GM19467 (cell line): Measurements from ENCODE around the gene CDKL1.
"Not testable (repeated sequence)": the region's sequence is repeated elsewhere in the genome, so short reads cannot be mapped to it uniquely, and the experiment has no call there.

Experiments
- ATAC-seq: cut with Tn5 transposase; IDR thresholded peaks from one replicate; pipeline ENCODE4 v1.9.1; 2021; ENCODE audit warnings: mild to moderate bottlenecking, moderate library complexity; ENCODE audit not compliant: unreplicated experiment

CDKL1 gene

DNA sequence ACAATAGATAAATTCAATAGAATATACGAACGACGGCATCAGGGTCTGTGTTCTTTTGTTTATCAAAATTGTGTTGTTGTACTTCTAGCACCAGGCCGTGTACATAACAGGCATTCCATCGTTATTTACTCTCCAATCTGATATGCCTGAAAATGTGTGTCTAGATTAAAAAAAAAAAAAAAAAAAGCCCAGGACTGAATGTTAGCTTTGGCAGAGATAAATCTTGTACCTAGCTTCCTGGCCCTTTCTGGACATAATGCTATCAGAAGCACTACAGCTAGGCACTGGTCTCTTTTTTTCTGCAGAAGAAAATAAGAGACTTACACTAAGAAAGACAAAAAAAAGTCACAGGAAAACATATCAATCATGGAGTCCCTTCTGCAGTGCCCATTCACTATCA is 37.0 kb downstream of the CDKL1 start:
- ATAC-seq: no peak

DNA sequence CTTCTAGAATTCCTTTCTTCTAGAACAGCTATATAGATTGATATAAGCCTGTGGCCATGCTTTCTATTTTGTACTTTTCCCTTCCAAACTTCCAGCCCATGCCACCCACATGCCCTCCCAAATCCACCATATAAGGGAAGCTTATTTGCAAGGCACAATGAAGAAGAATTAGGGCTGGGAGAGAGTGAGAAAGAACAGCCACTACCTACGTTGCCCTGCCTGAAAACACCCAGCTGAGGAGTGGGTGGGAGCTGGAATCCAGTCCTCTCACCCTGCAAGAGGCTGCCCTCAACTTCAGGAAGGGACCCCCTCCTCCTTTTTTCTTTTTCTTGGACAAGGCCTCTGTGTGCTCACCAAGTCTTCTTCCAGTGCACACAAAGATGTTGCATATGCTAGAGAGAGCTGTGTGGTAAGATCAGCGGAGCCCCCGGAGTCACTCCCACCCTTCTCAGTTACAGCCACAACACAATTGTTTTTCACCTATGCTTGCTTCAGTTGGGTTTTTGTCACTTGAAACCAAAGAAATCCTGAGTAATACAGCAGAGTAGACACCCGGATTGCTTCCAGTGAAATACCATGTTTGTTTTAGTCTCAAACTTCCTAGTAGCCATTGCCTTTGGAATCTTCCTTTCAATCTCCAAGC is 38.8 kb downstream of the CDKL1 start:
- no peak for ATAC-seq

DNA sequence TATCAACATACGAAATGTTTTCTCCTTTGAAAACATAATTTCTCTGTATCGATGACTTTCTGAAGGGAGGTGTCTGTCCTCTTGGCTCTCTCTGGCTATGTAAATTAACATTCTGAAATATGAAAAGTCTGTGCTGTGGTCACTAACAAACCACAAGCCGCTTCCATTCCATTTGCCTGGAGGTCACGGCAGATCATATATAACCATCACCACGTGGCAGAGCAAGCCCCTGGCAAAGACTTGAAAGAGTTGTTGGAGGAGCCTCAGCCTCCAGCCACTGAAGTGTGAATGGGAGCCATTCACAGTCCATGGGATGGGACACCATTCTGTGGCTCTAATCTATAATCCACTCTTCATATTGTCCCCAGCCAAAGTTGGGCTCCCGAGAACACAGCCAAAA is 39.6 kb downstream of the CDKL1 start:
- ATAC-seq: no peak

DNA sequence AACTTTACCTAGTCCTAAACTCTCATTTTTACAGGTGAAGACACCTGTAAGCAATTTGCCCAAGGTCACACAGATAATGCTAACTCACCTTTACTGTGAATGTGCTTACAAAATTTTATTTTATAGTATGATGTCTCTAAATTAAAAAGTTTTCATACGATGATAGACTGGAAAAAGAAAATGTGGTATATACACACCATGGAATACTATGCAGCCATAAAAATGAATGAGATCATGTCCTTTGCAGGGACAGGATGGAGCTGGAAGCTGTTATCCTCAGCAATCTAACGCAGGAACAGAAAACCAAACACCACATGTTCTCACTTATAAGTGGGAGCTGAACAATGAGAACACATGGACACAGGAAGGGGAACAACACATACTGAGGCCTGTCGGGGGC is 40.4 kb downstream of the CDKL1 start:
- not testable (repeated sequence) for ATAC-seq

DNA sequence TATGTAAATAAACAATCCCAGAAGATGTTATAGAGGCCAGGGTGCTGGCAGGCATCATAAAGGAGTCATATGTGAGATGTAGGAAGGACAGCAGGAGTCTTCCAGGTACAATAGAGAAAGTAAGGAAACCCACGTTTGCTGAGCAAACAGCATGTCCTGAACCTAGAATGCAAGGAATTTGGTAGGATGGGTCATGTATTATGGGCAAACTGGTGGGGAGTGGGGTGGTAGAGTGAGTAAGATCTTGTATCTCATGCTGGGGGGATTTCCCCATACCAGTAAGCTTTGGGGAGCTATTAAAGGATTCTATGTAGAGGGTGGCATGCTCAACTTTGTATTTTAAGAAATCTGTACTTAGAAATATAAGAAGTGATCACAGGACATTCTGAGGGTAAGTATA is 41.0 kb downstream of the CDKL1 start:
- no peak for ATAC-seq

DNA sequence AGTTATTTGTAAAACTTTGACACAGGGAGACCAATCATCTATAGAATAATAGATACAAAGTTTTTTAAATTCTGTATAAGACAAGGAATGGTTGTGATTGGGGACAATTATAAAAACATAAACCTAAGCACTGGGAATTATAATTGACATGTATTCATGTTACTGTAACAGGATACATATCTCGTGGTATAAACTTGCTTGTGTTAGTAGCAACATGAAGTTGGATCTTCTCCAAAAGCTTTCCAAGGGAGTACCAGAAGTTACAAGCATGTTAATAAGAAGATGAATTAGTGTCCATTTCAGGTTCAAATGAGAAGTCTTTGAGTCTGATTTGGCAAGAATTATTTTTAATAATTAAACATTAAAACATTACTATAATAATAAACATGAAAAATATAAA is 42.2 kb downstream of the CDKL1 start:
- no peak for ATAC-seq

DNA sequence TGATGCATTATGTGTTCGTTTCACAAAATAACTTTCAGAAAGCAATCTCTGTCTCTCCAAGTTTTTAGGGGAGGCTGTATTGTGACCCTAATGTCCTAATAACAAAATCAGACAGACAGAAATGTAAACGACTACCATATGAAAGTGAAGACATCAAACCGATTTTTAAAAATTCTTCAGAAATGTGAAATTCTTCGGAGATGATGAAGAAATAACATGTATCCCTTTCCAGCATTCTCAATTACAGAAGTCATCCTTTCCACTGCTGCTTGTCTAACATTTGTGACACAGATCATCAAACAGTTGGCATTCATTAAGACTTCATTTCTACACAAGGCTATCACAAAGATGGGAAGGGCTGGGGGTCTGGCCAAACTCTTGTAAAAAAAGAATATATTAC is 43.6 kb downstream of the CDKL1 start:
- ATAC-seq: no peak

DNA sequence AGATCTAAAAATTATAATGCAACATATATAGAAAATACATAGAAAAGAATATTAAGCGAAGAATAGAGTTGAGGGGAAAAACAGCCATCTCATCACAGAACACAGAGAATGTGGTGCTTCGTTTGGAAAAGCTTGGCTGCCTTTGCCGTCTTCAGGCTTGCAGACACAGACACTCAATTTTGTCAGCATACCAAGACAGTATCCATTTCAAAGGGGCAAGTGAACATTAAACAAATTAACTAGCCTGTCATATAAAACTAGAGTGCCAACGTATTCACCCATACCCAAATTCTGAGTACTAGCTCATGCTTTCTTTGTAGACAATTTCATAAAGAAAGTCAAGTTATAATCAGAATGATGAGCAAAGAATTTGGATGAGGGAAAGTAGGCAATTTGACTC is 44.1 kb downstream of the CDKL1 start:
- no peak for ATAC-seq

DNA sequence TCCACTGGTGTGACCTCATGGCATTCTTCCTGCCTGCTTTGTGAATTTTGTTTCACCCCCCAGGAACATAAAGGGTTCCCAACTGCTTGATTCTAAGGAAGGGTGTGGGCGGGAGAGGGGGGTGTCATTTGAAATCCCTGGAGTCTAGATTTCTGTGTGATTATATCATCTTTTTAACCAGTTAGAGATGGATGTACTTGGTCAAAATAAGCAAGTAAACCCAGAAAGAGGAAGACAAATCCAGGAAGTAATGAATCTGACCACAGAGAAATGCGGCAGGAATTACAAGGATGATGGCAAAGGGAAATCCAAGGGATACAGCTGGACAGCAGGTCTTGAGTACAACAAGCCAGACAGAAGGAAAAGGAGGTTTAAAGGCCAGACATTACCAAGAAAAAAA is 45.7 kb downstream of the CDKL1 start:
- ATAC-seq: no peak

DNA sequence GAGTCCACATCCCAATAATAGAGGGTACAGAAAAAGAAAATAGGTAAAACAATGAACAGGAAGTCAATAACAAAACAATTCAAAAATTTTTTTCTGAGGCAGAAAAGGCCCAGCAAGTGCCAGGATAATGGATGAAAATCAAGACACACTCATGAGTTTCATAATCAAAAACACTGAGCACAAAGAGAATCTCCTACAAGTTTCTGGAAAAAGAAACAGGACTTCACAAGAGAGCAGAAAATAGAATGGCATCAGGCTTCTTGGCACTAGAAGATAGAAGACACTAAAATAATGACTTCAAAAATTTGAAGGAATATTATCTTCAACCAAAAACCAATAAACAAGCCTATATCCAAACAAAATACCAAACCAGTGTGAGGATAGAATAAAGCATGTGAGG is 47.7 kb downstream of the CDKL1 start:
- ATAC-seq: no peak

DNA sequence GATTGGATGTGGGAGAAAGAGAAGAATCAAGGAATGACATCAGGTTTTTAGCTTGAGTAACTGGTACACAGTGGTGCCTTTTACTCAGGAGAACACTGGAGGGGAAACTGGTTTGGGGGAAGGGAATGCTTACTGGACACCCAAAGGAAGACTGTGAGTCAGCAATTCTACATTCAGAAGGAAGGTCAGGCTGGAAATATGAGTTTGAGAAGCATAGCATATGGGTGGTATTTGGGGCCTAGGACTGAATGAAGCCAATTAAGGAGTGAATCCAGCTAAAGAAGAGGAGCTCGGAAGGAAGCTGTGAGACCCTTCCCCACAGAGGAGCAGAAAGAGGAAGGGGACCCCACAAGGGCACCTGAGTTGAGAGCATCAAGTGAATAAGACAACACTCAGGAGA is 49.2 kb downstream of the CDKL1 start:
- no peak for ATAC-seq

DNA sequence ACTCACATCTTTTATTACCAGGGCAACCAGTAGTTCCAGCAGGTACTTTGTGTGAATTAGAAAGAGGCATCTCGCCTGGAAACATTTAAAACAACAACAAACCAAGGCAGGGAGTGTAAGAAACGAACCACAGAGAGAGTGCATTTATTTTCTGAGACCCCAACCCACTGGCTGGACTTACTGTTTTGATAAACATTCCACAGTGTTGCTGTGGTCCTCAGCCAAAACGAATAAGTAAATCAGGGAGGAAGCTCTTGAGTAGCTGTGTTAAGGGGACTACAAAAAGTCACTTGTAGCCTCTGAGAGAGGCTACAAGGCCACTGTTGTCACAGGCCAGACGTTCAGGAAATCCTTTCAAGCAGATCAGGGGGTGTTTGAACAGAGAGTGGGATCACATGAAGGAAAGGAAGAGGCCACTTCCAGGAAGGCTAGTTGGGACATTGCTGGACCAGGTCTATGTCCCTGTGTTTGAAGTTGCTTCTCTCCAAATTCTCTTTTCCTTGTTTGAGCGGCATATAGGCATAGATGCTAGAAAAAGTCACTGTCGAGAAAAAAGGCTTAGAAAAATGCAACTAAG is 50.7 kb downstream of the CDKL1 start:
- no peak for ATAC-seq

DNA sequence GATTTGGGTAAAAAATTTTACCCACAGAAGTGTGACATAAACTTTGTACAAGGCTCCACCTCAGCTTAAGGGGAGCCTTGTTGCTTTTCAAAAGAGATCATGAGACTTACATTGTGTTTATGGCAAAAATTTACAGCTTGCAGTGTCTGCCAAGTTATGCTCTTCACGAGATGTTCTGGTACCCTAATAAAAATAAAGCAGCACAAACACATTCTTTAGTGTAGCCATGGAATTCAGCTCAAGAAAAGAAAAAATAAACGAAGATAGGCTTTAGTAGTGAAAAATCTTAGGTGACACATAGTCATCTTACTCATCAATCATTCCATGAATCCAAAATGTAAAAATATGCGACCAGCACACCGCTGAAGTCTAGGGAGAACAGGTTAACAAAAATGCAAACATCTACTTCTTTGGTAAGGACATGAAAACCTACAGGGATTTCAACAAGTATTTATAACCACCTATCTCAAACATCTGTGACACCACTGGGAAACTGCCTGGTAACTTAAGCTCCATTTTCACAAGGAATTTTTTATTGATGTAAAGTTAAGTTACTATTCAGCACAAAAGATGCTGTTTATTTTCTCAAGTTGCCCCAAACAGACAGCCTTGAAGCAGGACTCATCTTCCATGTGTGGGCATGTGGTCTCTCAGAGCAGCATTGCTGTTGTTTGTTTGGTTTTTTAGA is 51.7 kb downstream of the CDKL1 start:
- ATAC-seq: no peak

DNA sequence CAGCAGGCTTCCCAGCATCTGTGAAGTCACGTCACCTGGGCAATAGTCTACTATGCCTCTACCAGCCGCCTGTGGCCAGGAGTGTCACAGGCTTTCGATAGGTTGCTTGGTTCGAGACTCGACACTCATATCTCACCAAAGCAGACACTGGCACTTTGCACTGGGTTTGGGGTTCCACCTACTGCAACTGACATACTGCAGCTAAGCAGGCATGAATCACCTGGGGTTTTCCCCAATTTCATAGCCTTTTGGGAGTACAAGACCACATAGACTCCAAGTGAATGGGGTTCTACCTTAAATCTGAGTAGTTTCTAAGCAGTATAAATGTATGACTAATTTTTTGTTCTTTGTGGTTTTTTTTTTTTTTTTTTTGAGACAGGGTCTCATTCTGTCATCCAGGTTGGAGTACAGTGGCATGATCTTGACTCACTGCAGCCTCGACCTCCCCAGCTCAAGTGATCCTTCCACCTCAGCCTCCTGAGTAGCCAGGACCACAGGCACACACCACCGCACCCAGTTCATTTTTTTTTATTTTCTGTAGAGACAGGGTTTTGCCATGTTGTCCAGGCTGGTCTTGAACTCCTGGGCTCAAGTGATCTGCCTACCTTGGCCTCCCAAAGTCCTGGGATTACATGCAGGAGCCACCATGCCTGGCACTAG is 52.4 kb downstream of the CDKL1 start:
- ATAC-seq: peak; percentile 51

DNA sequence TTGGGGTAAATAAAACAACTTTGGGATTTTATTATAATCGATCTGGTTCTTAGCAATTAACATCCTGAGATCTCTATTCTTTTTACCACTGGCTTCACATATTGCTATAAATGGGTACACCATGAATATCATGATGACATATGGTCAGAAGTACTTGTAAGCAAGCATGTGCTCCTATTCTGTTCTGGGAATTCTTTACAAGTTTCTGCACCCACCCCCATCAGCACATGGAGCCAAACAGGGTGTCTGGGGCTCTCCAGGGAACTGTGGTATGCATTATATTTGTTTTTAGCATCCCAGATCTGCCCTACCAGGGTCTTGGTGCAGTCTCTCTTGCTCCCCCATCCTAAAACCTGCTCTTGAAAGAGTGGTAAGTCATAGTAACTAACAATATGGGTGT is 53.2 kb downstream of the CDKL1 start:
- ATAC-seq: no peak

DNA sequence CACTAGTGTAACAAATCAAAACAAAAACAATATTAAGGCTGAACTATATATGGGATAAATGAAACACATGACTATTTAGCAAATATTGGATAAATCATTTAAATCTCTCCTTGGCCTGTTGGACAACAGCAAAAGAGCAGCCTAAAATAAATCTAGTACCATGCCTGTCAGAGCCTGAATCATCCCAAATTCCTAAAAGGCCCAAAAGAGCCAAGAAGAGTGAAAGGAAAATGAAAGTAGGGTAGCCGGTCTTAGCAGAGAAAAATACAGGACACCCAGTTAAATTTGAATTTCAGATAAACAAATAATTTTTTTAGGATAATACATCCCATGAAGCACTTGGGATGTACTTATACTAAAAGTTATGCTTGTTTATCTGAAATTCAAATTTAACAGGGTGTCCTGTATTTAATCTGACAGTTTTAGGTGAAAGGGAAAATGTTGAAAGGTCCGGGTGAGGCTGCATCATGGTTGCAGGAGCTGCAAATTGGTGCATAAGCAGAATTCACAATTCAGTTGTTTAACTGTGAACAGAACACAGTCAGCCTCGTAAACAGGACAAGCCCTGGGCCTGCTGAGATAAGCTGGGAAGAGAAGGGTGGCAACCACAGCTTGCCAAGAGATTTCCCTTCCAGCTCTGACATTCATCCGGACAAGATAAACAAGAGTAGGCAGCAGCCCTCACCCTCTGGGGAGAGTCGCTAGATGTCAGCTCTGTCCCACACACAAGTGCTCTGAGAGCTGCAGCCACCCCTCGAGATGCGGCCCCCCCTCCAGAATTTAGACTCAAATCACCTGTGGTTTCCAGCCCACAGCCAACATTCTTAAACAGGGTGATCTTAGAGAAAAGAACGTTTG is 54.2 kb downstream of the CDKL1 start:
- ATAC-seq: no peak

DNA sequence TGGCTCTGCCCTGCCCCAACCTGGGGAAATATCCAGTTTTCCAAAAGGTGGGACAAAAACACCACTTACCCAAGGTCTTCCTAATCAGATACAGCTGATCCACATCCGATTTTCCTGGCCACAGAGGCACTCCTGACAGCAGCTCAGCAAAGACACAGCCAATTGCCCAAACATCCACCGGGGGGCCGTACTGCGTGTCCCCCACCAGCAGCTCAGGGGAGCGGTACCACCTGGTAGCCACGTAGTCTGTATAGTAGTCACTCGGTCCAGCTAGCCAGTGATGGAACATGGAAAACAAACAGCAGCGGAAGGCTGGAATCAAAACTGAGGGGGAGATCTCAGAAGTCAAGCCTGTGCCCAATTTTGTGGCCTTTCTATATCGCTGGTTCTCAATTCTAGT is 55.7 kb downstream of the CDKL1 start:
- ATAC-seq: no peak

DNA sequence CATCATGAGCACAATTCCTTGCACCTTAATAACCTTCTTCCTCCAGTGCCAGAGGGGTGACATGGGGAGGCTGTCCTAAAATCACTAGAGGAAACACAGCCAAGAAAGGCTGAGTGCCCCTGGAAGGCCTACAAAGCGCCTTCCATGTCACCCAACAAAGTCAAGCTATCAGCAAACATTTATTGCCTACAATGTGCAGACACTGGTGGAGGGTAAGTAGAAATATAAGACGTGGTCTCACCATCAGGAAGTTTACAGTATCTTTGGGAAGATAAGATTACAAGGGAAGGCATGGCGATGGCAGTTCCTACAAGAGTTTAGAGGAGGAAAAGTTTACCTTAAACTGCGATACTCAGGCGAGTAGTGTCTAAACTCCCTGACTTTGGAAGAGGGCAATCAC is 56.6 kb downstream of the CDKL1 start:
- no peak for ATAC-seq

DNA sequence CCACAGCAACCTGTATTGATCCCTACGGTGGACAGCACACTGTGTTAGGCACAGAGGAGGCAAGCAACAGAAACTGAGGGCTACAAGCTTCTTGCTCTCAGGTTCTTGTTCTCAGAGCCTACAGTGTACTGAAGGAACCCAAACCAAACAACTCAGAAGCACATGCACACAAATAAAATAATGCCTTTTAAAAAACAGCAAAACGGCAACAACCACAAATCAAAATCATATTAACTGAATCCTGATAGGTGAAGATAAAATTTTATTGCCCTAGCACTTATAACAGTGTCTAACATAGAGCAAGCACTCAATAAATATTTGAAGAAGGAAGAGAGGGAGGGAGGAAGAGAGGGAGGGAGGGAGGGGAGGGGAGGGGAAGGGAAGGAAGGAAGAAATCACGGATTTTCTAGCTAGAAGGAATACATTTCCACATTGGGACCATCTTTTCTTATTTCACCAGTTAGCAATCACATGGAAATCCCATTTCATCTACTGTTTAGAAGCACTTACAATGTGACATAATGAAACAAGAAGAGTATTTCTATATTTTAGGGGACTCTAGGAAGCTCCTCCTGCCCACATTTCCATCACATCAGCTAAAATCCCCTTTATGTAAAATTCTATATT is 57.4 kb downstream of the CDKL1 start:
- no peak for ATAC-seq

DNA sequence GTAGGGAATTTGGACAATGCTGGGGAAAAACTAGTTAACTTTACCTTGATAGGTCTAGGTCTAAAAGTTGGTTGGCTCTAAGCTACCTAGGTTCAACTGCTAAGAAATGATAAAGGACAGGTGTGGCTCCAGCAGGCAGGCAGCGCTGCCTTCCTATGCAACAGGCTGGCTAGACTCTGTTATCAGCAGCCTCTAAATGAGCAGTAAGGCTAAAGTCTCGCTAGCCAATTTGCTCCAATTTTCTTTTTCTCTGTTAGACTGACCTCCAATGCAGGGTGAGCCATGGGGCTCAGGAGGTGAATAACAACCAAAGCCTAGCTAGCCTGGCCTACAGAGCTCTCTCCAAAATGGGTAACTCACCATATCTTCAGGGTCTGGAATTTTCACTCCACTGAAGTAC is 58.1 kb downstream of the CDKL1 start:
- ATAC-seq: no peak
